HG02588 (cell line): ENCODE results near the gene PRAMEF17.
"Not testable (repeated sequence)": the region's sequence is repeated elsewhere in the genome, so short reads cannot be mapped to it uniquely, and the experiment has no call there.

Experiments
- ATAC-seq: cut with Tn5 transposase; IDR thresholded peaks from one replicate; pipeline ENCODE4 v1.9.1; 2021; ENCODE audit warnings: mild to moderate bottlenecking, moderate library complexity; ENCODE audit not compliant: unreplicated experiment

The PRAMEF17 gene

DNA sequence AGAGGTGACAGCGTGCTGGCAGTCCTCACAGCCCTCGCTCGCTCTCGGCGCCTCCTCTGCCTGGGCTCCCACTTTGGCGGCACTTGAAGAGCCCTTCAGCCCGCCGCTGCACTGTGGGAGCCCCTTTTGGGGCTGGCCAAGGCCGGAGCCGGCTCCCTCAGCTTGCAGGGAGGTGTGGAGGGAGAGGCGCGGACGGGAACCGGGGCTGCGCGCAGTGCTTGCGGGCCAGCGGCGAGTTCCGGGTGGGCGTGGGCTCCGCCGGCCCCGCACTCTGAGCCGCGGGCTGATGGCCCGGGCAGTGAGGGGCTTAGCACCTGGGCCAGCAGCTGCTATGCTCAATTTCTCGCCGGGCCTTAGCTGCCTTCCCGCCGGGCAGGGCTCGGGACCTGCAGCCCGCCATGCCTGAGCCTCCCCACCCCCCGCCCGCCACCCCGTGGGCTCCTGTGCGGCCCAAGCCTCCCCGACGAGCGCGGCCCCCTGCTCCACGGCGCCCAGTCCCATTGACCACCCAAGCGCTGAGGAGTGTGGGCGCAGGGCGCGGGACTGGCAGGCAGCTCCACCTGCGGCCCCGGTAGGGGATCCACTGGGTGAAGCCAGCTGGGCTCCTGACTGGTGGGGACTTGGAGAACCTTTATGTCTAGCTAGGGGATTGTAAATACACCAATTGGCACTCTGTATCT lies 49.8 kb downstream of the PRAMEF17 start:
- not testable (repeated sequence) for ATAC-seq
